ENCODE measurements around the gene SGPL1.
A peak's percentile ranks its signal among the peaks of the same experiment; 100 is the strongest.

Gene SGPL1

DNA sequence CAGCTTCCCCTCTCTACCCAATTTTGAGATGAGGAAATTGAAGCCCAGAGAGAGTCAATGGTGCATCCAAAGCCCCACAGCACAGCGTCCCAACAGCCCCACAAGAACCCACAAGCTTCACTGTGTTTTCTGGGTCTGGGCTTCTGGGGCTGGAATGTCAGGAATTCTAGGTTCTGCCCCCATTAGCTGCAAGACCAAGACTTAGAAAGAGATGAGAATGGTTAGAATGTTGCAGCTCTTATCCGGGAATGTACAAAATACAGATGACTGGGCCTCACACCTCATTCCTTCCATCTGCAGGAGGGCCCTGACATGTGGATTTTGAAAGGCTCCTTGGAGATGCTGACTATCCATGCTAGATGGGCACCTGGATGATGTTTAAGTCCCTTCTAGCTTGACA is 6.0 kb upstream of the SGPL1 start:
- no peak for DNase-seq (ENCODE audit: low read depth in 3 of 3)

DNA sequence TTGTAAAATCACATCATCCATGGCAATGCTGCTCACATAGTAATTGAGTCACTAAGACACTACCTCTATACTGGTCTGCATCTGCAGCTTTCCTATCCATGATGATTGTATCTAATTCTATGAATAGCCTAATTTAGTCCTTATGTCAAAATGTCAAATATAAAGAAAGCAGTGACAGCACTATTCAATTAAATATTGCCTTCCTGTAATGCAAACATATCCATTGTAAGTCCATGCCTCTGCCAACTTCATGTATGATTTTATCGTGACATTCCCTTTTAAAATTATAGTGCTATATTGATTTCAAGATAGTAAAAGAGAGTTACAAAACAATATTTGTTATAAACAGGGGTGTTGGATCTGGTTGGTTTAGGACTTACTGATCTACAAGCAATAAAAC is 4.8 kb upstream of the SGPL1 start:
- DNase-seq (ENCODE audit: low read depth in 3 of 3): no peak

DNA sequence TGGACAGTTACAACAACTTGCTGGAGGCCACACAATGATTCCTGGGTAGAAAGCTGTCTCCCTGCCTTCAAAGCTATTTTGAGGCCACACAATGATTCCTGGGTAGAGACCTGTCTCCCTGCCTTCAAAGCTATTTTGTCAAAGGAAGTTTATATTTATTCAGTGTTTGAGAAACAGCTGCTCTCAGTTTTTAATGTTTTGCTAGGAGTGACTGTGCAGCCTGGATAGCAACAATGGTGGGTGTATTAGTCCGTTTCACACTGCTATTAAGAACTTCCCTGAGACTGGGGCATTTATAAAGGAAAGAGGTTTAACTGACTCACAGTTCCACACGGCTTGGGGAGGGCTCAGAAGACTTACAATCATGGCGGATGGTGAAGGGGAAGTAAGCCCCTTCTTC is 3.9 kb upstream of the SGPL1 start:
- DNase-seq (ENCODE audit: low read depth in 3 of 3): no peak

GRCh38 chr10:70812814-70813213 is 2.9 kb upstream of the SGPL1 start:
- DNase-seq (ENCODE audit: low read depth in 3 of 3): no peak

- DNase-seq (ENCODE audit: low read depth in 3 of 3): no peak
These were observed 1.6 kb upstream of the SGPL1 start for GRCh38 chr10:70814126-70814525.

GRCh38 chr10:70816220-70816894 is 609 bp downstream of the SGPL1 start:
- peak in 1 of 3 experiments; percentile 34 for DNase-seq (ENCODE audit: low read depth in 3 of 3)

GRCh38 chr10:70820976-70821750 is 5.4 kb downstream of the SGPL1 start:
- no peak for DNase-seq (ENCODE audit: low read depth in 3 of 3)

DNA sequence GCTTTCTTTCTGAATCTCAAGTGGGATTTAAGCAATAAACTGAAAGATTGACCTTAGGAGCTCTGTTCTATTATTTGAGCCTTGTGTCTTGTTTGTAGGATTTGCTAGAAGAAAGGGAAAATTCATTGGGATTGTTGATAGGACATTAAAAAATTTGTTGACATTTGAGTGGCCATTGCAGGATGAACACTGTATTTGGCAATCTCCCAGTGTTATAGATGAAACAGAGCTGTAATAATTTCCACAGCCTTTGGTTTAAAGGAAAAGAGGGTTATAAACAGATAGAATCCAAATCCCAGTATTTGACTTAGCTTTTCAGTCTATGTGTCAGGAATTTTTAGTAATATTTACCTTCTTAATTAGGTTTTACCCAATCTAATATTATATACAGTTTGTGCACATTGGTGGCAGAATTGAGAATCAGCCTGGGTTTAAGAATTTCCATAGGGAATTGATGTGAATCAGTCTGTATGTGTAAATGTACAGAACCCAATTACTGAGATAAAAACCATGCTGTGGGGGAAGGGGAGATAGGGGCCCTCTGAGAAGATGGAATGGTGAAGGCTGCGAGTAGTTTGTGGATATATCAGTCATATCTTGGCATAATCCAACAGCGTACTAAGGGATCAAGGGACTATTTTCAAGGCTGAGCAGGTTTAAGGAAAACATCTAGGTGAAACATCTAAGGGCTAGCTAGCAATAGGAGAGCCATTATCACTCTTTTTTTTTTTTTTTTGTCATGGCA is 6.5 kb downstream of the SGPL1 start:
- DNase-seq (ENCODE audit: low read depth in 3 of 3): no peak

GRCh38 chr10:70827086-70827757 is 11.5 kb downstream of the SGPL1 start:
- no peak for DNase-seq (ENCODE audit: low read depth in 3 of 3)

GRCh38 chr10:70828923-70829322 is 13.2 kb downstream of the SGPL1 start:
- DNase-seq (ENCODE audit: low read depth in 3 of 3): no peak

DNA sequence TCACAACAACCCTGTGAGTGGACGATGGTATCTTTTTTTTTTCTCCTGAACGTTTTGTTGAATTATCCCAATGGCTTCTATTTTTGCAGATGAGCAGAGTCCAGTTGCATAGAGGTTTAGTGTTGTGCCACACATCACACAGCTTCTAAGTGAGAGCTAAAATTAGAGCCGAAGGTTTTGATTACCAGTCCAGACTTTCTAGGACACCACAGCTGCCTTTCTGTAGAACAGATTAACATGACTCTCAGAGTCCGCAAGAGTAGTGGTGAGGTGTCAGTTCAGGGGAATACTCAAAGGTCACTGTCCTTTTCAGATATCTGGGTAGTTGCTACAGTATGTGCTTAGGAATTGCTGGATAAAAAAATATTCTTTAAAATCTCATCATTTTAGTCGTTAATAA is 13.8 kb downstream of the SGPL1 start:
- DNase-seq (ENCODE audit: low read depth in 3 of 3): no peak

- no peak for DNase-seq (ENCODE audit: low read depth in 3 of 3)
These were observed 14.4 kb downstream of the SGPL1 start for GRCh38 chr10:70830164-70830563.

DNA sequence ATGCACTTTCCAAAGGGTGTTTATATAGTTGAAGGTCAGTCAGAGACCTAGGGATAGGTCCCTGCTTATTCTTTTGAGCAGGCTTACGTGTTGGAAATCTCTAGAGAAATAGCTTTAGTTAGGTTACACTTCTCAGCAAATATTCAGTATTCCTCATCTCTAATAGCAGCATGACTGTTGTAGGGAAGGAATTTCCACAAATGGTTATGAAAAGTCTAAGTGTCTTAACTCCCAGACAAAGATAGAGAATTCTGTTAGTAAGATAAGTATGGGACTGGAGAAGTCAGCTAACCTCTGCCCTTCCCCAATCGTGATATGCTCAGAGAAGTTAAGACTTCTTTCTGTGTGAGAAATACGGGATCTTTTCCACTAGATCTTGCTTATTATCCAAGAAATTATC is 16.5 kb downstream of the SGPL1 start:
- DNase-seq (ENCODE audit: low read depth in 3 of 3): no peak

- DNase-seq (ENCODE audit: low read depth in 3 of 3): no peak
These were observed 17.2 kb downstream of the SGPL1 start for GRCh38 chr10:70832852-70833528.

GRCh38 chr10:70833601-70834000 is 17.9 kb downstream of the SGPL1 start:
- no peak for DNase-seq (ENCODE audit: low read depth in 3 of 3)

DNA sequence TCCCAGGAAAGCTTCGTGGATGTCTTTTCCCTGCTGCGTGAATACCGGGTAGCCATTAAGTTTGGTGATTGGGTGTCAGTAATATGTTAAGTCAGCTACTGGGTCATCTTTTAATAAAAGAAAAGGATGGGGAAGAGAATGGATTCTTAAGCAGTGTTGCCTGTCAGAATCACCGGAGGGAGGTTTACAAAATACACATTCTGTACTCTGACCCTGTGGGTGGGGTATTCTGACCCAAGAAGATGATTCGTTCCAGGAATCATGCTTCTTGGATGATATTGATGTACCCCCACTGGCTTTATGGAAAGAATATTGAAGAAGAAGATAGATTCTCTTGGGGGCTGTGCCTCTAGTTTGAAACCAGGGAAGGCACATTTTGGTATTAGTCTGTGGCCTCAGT is 18.3 kb downstream of the SGPL1 start:
- DNase-seq (ENCODE audit: low read depth in 3 of 3): no peak

- no peak for DNase-seq (ENCODE audit: low read depth in 3 of 3)
These were observed 18.8 kb downstream of the SGPL1 start for GRCh38 chr10:70834441-70835151.

- DNase-seq (ENCODE audit: low read depth in 3 of 3): no peak
These were observed 20.6 kb downstream of the SGPL1 start for GRCh38 chr10:70836319-70836718.

- DNase-seq (ENCODE audit: low read depth in 3 of 3): no peak
These were observed 21.9 kb downstream of the SGPL1 start for GRCh38 chr10:70837660-70838059.

- no peak for DNase-seq (ENCODE audit: low read depth in 3 of 3)
These were observed 22.6 kb downstream of the SGPL1 start for GRCh38 chr10:70838270-70838805.

- no peak for DNase-seq (ENCODE audit: low read depth in 3 of 3)
These were observed 25.1 kb downstream of the SGPL1 start for GRCh38 chr10:70840836-70841235.

Measured in stimulated activated CD4-positive, alpha-beta T cell treated with anti-CD3 and anti-CD28 coated beads, TNF-alpha, amount 100 ng/mL, for 24 hours (primary cell).